ENCODE data around the gene CTDSP1. TPM values are rescaled to one million over a fixed set of nuclear protein-coding genes. Genes with fewer than 3 reads are reported as not detected.

The CTDSP1 gene
- total and polyA plus RNA-seq, 4 donors = 38.3 to 76.5 (median 56.6) TPM

DNA sequence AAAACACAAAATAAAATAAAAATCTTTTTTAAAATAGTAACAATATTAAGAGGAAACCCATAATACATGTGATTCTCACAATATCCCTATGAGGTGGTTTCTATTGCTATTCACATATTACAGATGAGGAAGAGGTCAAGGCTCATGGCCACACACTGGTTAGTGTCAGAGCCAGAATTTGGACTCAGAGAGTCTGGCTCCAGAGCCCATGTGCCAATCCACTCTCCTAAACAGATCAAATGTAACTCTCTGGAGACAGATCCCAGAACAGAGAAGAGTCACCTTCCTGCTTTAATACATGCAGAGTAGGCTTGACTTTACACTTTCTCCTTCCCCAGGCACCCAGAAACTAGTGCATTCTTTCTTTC, 27.7 kb upstream of the CTDSP1 start:
- Histone ChIP-seq H3K9ac (ENCODE audit: low read depth in 1 of 2, low read length in 2 of 2) (no peak overlapping the region), H3K4me3 (ENCODE audit: low read depth in 1 of 3, low read length in 3 of 3) (no peak overlapping the region), H3K9me3 (ENCODE audit: control insufficient read depth in 4 of 4, low read length in 3 of 4) (no peaks in the 10 kb centered on the region), H3K27ac (ENCODE audit: low read depth in 1 of 2, low read length in 2 of 2) (no peak overlapping the region), H3K36me3 (ENCODE audit: control insufficient read depth in 4 of 4, insufficient read depth in 3 of 4, low read depth in 1 of 4, low read length in 3 of 4) (no peaks in the 10 kb centered on the region), H3K4me1 (ENCODE audit: control insufficient read depth in 4 of 4, insufficient read depth in 4 of 4, low read length in 3 of 4) (peaks cover 0 to 4% (median under 1%) of the 10 kb centered on the region in 4 donors), H3K27me3 (ENCODE audit: control insufficient read depth in 4 of 4, insufficient read depth in 4 of 4, low read length in 3 of 4) (no peaks in the 10 kb centered on the region)
- peak; percentile 11 for TF ChIP-seq HNF4G (IDR thresholded peaks at IDR 0.05)
- TF ChIP-seq RXRA (IDR thresholded peaks at IDR 0.05) = peak in 1 of 2 donors; percentile 8
- TF ChIP-seq TAF1 (conservative IDR thresholded peaks at IDR 0.05) = no peak
- TF ChIP-seq FOXA1 (IDR thresholded peaks at IDR 0.05) = no peak
- no peak for TF ChIP-seq EGR1 (IDR thresholded peaks at IDR 0.05; ENCODE audit: low read depth in 2 of 2)
- TF ChIP-seq YY1 (IDR thresholded peaks at IDR 0.05) = no peak
- TF ChIP-seq GABPA (IDR thresholded peaks at IDR 0.05 in 1 of 2, conservative IDR thresholded peaks at IDR 0.05 in 1 of 2) = no peak
- TF ChIP-seq HNF4A (conservative IDR thresholded peaks at IDR 0.05) = peak; percentile 32 to 36
- DNase-seq (ENCODE audit: low spot score) = no peak

DNA sequence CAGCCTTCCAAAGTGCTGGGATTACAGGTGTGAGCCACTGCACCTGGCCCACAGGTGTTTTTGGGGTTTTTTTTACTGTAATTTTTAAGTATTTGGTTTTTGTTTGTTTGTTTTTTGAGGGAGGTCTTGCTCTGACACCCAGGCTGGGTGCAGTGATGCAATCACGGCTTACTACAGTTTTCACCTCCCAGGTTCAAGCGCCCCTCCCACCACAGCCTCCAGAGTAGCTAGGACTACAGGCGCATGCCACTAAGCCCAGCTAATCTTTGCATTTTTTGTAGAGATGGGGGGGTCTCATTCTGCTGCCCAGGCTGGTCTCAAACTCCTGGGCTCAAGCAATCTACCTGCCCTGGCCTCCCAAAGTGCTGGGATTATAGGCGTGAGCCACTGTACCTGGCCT, 24.9 kb upstream of the CTDSP1 start:
- Histone ChIP-seq H3K27me3 (ENCODE audit: control insufficient read depth in 4 of 4, insufficient read depth in 4 of 4, low read length in 3 of 4) (no peaks in the 10 kb centered on the region), H3K9me3 (ENCODE audit: control insufficient read depth in 4 of 4, low read length in 3 of 4) (no peaks in the 10 kb centered on the region), H3K4me1 (ENCODE audit: control insufficient read depth in 4 of 4, insufficient read depth in 4 of 4, low read length in 3 of 4) (peaks cover 0 to 1% (median 0%) of the 10 kb centered on the region in 4 donors), H3K4me3 (ENCODE audit: low read depth in 1 of 3, low read length in 3 of 3) (no peak overlapping the region), H3K9ac (ENCODE audit: low read depth in 1 of 2, low read length in 2 of 2) (no peak overlapping the region), H3K27ac (ENCODE audit: low read depth in 1 of 2, low read length in 2 of 2) (no peak overlapping the region), H3K36me3 (ENCODE audit: control insufficient read depth in 4 of 4, insufficient read depth in 3 of 4, low read depth in 1 of 4, low read length in 3 of 4) (no peaks in the 10 kb centered on the region)
- TF ChIP-seq TAF1 (conservative IDR thresholded peaks at IDR 0.05) (no peak), RXRA (IDR thresholded peaks at IDR 0.05) (no peak), HNF4A (conservative IDR thresholded peaks at IDR 0.05) (no peak), YY1 (IDR thresholded peaks at IDR 0.05) (no peak), HNF4G (IDR thresholded peaks at IDR 0.05) (no peak), NR2F2 (IDR thresholded peaks at IDR 0.05) (no peak), FOXA1 (IDR thresholded peaks at IDR 0.05) (no peak), EGR1 (IDR thresholded peaks at IDR 0.05; ENCODE audit: low read depth in 2 of 2) (no peak), SP1 (IDR thresholded peaks at IDR 0.05) (no peak), JUND (IDR thresholded peaks at IDR 0.05) (no peak), RAD21 (IDR thresholded peaks at IDR 0.05) (no peak), GABPA (IDR thresholded peaks at IDR 0.05 in 1 of 2, conservative IDR thresholded peaks at IDR 0.05 in 1 of 2) (no peak), FOXA2 (IDR thresholded peaks at IDR 0.05) (no peak)
- TF ChIP-seq, protein P1, sequence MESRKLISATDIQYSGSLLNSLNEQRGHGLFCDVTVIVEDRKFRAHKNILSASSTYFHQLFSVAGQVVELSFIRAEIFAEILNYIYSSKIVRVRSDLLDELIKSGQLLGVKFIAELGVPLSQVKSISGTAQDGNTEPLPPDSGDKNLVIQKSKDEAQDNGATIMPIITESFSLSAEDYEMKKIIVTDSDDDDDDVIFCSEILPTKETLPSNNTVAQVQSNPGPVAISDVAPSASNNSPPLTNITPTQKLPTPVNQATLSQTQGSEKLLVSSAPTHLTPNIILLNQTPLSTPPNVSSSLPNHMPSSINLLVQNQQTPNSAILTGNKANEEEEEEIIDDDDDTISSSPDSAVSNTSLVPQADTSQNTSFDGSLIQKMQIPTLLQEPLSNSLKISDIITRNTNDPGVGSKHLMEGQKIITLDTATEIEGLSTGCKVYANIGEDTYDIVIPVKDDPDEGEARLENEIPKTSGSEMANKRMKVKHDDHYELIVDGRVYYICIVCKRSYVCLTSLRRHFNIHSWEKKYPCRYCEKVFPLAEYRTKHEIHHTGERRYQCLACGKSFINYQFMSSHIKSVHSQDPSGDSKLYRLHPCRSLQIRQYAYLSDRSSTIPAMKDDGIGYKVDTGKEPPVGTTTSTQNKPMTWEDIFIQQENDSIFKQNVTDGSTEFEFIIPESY (IDR thresholded peaks at IDR 0.05) = no peak
- TF ChIP-seq, protein P2, sequence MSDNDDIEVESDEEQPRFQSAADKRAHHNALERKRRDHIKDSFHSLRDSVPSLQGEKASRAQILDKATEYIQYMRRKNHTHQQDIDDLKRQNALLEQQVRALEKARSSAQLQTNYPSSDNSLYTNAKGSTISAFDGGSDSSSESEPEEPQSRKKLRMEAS (IDR thresholded peaks at IDR 0.05) = no peak
- TF ChIP-seq, protein P3, sequence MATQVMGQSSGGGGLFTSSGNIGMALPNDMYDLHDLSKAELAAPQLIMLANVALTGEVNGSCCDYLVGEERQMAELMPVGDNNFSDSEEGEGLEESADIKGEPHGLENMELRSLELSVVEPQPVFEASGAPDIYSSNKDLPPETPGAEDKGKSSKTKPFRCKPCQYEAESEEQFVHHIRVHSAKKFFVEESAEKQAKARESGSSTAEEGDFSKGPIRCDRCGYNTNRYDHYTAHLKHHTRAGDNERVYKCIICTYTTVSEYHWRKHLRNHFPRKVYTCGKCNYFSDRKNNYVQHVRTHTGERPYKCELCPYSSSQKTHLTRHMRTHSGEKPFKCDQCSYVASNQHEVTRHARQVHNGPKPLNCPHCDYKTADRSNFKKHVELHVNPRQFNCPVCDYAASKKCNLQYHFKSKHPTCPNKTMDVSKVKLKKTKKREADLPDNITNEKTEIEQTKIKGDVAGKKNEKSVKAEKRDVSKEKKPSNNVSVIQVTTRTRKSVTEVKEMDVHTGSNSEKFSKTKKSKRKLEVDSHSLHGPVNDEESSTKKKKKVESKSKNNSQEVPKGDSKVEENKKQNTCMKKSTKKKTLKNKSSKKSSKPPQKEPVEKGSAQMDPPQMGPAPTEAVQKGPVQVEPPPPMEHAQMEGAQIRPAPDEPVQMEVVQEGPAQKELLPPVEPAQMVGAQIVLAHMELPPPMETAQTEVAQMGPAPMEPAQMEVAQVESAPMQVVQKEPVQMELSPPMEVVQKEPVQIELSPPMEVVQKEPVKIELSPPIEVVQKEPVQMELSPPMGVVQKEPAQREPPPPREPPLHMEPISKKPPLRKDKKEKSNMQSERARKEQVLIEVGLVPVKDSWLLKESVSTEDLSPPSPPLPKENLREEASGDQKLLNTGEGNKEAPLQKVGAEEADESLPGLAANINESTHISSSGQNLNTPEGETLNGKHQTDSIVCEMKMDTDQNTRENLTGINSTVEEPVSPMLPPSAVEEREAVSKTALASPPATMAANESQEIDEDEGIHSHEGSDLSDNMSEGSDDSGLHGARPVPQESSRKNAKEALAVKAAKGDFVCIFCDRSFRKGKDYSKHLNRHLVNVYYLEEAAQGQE (IDR thresholded peaks at IDR 0.05) = no peak
- TF ChIP-seq, protein P4, sequence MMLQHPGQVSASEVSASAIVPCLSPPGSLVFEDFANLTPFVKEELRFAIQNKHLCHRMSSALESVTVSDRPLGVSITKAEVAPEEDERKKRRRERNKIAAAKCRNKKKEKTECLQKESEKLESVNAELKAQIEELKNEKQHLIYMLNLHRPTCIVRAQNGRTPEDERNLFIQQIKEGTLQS (IDR thresholded peaks at IDR 0.05) = no peak
- TF ChIP-seq, protein P5, sequence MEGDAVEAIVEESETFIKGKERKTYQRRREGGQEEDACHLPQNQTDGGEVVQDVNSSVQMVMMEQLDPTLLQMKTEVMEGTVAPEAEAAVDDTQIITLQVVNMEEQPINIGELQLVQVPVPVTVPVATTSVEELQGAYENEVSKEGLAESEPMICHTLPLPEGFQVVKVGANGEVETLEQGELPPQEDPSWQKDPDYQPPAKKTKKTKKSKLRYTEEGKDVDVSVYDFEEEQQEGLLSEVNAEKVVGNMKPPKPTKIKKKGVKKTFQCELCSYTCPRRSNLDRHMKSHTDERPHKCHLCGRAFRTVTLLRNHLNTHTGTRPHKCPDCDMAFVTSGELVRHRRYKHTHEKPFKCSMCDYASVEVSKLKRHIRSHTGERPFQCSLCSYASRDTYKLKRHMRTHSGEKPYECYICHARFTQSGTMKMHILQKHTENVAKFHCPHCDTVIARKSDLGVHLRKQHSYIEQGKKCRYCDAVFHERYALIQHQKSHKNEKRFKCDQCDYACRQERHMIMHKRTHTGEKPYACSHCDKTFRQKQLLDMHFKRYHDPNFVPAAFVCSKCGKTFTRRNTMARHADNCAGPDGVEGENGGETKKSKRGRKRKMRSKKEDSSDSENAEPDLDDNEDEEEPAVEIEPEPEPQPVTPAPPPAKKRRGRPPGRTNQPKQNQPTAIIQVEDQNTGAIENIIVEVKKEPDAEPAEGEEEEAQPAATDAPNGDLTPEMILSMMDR (IDR thresholded peaks at IDR 0.05; ENCODE audit: low read depth, low read length, missing input control) = no peak
- 85% methylated on average over 4 of the region's 4 CpGs for WGBS
- no peak for DNase-seq (ENCODE audit: low spot score)

Data from liver (tissue), 9 donors.